Stimulated activated CD8-positive, alpha-beta memory T cell treated with anti-CD3 and anti-CD28 coated beads, Interleukin-12 subunit alpha, Interleukin-12 subunit beta, amount 100 ng/mL, for 24 hours (primary cell): Measurements from ENCODE around the gene C12orf57.
"Not testable (repeated sequence)": the region's sequence is repeated elsewhere in the genome, so short reads cannot be mapped to it uniquely, and the experiment has no call there.

ENCODE experiments used
- DNase-seq: peaks from one replicate; pipeline ENCODE4 v3.0.0-alpha.2; 2020; ENCODE audit errors: extremely low read depth

The C12orf57 gene, protein sequence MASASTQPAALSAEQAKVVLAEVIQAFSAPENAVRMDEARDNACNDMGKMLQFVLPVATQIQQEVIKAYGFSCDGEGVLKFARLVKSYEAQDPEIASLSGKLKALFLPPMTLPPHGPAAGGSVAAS

DNA sequence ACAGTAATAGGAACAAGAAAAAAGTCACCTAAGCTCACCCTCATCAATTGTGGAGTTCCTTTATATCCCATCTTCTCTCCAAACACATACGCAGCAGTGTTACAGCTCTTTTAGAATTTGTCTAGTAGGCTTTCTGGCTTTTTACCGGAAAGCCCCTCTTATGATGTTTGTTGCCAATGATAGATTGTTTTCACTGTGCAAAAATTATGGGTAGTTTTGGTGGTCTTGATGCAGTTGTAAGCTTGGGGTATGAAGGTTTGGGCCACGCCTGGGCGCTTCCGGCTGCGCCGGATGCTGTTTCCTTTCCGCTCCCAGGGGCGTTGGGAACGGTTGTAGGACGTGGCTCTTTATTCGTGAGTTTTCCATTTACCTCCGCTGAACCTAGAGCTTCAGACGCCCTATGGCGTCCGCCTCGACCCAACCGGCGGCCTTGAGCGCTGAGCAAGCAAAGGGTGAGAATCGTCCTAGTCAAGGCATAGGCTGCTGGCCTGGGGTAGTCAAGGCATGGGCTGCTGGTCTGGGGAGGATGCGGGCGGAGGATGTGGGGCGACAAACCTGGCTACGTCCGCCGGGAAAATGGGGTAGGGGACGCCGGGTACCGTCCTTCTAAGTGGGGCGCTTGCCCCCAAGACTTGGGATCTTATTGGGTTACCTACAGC, at the start of gene C12orf57, which contains the start of gene RNU7-1:
Gene C12orf57, plus strand, starts transcription at position 301 of the 659 bp plus-strand sequence. Its CDS starts 100 bp downstream, at position 401.
Gene RNU7-1, plus strand, starts transcription at position 95 of the 659 bp plus-strand sequence.
- DNase-seq, result no peak

DNA sequence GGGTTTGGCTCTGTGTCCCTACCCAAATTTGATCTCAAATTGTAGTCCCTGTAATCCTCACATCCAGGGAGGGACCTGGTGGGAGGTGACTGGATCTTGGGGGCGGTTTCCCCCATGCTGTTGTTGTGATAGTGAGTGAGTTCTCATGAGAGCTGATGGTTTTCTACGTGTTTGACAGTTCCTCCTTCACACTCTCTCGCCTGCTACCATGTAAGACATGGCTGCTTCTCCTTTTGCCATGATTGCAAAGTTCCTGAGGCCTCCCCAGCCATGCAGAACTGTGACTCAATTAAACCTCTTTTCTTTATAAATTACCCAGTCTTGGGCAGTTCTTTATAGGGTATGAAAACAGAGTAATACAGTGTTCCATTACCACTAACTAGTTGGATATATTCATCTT, 49.5 kb upstream of the C12orf57 start:
- DNase-seq, result no peak

DNA sequence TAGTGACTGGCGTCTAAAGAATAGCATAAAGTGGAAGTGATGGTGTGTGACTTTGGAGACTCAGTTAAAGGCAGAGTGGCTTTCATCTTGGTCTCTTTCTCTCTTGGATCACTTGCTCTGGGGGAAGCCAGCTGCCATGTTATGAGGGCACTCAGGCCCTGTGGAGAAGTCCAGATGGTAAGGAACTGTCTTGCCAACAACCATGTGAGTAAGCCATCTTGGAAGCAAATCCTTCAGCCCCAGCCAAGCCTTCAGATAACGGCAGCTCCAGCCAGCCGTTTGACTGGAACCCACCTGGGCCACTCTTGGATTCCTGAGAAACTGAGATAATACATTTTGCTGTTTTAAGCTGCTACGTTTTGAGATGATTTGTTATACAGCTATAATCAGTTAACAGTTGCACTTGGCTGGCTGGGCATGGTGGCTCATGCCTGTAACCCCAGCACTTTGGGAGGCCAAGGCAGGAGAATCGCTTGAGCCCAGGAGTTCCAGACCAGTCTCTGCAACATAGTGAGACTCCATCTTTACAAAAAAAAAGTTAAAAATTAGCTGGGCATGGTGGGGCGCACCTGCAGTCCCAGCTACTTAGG, 46.9 kb upstream of the C12orf57 start:
- DNase-seq, result no peak

DNA sequence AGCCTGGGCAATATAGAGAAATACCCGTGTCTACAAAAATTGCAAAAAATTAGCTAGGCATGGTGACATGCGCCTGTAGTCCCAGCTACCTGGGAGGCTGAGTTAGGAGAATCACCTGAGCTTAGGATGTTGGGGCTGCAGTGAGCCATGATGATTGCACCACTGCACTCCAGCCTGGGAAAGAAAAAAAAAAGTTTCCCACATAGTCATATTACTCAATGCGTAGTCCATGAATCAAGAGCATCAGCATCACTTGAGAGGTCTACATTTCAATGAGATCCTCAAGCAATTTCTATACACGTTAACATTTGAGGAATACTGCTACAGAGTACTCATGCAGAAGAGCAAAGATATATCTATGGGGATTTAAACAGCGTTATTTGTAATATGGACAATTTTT, 44.4 kb upstream of the C12orf57 start:
- DNase-seq, result no peak

DNA sequence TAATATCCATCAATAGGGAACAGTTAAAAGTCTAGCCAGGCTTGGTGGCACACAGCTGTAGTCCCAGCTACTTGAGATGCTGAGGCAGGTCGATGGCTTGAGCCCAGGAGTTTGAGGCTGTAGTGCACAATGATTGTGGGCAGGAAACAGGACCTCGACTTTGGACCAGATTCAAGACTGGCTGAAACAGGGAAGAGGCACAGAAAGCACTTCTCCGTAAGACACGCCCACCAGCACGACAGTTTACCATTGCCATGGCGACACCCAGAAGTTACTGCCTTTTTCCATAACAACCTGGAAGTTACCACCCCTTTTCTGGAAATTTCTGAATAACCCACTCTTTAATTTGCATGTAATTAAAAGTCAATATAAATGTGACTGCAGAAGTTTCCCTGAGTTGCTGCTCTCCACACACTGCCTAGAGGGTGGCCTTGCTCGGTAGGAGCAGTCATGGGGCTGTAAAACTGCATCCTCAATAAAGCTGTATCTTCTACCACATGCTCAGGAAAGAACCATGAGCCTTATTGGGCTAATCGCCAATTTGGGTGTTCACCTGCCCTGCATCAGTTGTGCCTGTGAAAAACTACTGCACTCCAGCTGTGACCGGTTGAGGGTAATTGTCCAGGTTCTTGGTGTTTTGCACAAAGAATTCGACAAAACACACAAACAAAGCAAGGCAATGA, 43.8 kb upstream of the C12orf57 start:
- no peak for DNase-seq

DNA sequence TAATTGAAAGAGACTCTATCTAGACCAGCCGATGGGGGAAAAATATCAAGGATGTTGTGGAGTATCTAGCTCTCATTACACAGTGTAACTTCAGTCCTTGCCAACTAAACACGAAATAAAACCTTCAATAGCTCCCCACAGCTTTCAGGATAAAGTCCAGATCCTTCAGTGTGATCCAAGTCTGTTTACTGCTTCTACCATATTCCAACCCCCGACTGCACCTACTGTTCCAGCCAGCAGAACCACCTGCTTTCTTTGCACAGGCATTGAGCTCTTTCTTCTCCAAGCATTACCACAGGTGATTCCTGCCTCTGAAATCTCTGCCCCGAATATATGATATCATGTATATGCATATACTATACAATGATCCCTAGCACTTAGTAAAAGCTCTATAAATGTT, 41.4 kb upstream of the C12orf57 start:
- no peak for DNase-seq

DNA sequence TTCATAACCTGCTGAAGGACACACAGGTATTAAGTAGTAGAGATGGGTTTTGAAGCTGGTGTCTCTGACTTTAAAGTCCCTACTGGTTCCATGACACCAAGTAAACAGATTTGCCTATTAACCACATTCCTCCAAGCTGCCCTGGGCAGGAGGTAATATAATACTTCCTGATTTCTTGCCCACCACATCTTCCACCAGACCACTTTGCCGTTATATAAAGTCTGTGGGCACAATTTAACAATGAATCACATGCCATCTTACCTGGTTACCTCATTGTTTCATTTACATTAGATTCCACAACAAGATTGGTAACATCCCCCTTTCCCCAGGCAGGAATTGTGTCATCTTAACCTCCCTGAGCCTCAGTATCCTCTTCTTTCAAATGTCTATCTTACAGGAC, 40.1 kb upstream of the C12orf57 start:
- no peak for DNase-seq

DNA sequence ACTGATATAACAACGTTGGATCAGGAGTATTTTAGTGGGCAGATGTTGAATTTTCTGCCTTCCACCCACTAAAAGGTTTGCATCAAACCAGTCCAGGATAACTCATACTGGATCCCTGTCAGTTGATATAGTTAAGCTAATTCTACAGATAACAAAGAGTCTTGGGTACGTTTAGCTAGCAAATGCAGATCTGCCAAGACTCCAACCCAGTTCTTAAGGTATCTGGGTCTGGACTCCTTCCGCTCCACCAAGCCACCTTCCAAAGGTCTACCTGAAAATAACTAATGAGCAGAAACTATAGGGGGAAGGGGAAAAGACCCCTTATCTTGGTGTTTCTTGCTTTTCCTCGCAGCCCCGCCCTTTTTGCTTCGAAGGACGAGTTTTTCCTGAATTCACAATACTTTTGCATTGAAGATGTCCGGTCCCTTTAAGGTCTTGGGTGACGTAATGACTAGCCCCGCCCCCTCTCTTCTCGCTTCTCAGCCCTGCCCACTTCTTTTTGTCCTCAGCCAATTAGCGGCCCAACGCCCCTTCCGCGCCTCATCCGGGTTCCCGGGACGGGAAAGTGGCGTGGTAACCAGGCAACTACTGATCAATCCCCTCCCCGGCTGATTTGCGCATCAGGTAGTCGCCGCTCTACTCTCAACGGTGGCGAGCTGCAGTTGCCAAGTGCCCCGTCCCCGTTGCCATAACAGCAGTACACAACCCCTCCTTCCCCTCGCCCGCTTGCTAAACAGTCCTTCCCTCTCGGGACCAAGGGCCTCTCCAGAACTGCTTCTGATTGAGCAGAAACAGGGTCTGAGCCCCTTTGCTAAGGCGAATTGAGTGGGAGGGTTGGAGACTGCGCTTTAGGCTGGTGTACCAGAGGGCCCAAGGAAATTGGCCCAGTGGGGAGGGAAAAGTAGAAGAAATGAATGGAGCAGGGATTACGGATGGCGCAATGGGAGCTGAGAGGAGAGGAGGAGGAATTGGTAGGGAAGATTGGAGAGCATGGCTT, 39.2 kb upstream of the C12orf57 start, which contains the start of gene LRRC23:
Gene LRRC23, plus strand, starts transcription at position 543 of the 997 bp plus-strand sequence. CDS start 812 bp downstream, outside the sequence.
- DNase-seq, result peak; percentile 94

DNA sequence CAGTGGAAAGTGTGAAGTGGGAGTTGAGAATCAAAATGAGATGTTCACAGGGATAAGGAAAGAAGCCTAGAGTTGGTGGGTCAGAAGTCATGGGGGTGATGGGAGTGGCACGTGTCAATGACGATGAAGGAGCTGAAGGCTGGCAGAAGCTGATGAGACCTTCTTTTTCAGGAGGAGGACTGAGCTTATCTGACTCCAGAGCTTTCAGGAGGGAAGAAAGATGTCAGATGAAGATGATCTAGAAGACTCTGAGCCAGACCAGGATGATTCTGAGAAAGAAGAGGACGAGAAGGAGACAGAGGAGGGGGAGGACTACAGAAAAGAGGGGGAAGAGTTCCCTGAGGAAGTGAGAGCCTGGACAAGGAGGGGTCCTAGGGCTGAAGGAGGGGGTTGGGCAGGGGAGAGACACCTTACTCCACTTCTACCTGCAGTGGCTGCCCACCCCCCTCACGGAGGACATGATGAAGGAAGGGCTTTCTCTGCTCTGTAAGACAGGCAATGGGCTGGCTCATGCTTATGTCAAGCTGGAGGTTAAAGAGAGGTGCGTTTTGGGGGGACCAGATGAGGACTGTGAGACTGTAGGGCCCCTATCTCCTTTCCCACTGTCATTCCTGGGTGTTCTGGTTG, 38.3 kb upstream of the C12orf57 start:
- DNase-seq, result no peak

DNA sequence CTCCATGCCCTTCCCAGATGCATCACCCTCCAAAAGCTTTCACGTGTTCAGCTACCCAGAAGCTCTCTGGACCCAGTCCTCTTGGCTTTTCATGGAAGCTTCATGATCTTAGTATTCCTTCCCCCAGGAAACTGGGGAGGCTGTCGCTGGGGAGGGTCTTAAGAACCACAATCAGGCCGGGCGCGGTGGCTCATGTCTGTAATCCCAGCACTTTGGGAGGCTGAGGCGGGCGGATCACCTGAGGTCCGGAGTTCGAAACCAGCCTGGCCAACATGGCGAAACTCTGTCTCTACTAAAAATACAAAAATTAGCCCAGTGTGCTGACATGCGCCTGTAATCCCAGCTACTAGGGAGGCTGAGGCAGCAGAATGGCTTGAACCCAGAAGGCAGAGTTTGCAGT, 35.7 kb upstream of the C12orf57 start:
- DNase-seq, result not testable (repeated sequence)

DNA sequence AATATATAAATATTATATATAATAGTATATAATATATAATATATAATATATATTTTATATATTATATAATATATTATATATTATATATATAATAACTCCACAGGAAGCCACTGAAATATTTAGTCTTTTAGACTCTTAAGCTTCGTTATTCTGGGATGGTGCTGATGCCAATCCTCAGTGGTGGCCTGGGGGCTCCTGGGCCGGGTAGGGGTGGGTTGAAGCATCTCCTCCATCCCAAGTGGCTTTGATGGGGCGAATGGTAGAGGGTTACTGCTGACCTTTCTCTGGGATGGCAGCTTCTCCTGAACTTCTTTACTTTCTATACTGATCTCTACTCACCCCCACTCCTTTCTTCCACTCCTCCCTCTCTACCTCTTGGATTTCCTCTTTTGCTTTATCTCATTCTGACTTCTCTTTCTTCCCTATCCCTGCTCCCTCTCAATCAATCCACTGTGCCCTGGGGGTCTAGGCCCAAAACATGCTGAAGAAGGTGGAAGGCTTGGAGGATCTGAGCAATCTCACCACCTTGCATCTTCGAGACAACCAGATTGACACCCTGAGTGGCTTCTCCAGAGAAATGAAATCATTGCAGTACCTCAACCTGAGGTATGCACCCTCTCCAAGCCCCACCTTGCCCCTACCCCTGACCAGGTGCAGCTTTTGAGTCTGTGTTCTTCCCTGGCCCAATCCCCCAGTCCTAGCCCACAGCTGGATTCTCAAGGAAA, 34.2 kb upstream of the C12orf57 start:
- DNase-seq, result no peak

DNA sequence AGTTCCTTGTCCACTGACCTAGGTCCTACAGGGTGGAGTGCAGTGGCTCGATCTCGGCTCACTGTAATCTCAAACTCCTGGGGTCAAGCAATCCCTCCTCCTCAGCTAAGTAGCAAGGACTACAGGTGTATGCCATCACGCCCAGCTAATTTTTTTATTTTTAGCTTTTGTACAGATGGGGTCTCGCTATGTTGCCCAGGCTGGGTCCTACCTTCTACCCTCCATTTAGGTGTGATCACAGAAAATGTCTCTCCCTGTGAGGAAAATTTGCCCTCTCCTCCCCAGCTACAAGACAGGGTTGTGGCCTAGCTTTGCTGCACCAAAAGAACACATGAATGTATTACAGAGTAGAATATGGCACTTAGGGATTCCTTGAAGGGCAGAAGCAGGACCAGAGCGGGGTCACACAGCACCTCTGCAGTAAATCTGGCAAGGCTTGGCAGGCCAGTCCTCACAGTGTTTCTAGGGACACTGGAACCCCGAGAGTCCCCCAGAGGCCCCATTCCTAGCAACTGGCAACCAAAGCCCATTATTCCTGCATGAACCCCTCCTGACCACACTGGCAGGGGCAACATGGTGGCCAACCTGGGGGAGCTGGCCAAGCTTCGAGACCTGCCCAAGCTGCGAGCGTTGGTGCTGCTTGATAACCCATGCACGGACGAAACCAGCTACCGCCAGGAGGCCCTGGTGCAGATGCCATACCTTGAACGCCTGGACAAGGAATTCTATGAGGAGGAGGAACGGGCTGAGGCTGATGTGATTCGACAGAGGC, 31.5 kb upstream of the C12orf57 start:
- no peak for DNase-seq

DNA sequence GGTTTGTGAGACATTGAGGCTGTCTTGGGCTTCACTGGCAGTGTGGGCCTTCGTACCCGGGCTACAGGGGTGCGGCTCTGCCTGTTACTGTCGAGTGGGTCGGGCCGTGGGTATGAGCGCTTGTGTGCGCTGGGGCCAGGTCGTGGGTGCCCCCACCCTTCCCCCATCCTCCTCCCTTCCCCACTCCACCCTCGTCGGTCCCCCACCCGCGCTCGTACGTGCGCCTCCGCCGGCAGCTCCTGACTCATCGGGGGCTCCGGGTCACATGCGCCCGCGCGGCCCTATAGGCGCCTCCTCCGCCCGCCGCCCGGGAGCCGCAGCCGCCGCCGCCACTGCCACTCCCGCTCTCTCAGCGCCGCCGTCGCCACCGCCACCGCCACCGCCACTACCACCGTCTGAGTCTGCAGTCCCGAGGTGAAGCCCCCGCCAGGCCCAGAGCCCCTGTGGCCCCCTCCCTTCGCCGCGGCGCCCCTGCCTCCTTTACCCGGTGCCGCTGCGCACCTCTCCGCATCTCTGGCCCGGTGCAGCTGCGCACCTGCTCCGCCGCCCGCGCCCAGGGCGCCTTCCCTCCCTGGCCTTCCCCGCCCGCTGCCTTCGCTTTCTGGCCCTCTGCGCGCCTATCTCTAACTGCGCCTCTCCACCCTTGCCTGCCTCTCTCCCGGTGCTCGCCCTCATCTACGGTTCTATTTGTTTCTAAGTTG, 29.4 kb upstream of the C12orf57 start, which contains the start of gene ENO2:
Gene ENO2, plus strand, starts transcription at position 335 of the 701 bp plus-strand sequence. CDS start 1,253 bp downstream, outside the sequence.
- DNase-seq, result peak; percentile 52

DNA sequence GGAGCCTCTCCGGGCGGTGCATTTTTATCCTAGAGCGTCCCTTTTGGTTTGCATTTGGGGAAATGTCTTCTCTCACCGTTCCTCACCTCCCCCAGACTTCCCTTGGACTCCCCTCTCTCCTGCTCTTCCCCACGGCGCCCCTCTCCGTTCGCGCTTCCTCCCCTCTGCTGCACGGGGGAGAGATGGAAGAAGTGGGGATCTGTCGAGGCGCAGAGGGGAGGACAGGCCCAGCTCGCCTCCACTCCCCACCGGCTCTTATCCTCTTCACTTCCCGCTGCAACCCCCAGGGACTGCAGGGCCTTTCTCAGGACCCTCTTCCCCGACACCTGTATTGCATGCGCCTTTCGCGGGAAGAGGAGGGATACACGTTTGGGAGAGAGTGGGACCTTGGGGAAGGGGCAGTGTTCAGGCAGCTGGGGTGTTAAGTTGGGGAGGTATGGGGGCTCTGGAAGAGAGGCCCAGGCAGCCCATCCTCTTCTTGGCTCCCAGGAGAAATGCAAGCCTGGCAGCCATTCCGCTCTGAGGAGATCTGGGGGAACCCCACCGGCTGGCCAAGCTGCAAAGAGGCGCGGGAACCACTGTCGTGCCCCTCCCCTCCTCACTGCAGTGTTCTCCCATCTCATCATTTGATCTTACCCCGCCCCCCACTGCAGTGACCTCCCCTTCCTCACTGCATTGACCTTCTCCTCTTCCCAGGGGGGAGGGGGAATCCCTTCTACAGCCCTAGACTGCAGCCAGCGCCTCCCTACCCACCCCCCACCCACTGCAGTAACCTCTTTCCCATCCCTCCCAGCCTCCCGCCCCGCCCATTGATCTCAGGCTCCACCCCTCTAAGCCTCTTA, 28.7 kb upstream of the C12orf57 start:
- no peak for DNase-seq

DNA sequence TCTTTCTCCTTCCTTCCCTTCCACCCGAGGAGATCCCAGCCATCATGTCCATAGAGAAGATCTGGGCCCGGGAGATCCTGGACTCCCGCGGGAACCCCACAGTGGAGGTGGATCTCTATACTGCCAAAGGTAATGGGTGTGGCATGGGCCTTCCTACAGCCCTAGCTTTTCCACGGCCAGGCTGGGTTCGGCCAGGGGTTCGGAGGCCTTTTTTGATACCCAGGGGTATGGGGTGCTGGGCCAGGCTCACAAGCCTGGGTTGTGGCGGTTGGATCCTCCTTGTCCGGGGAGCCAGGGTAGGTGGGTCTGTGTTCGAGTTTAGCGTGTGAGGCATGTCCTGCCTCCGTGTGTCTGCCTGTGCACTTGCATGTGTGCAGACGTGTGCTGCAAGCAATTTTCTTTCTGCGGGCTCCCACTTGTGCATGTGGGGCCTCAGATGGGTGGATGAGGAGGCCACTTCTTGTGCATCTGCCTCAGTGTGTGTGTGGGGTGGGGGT, 28.0 kb upstream of the C12orf57 start:
- DNase-seq, result no peak

DNA sequence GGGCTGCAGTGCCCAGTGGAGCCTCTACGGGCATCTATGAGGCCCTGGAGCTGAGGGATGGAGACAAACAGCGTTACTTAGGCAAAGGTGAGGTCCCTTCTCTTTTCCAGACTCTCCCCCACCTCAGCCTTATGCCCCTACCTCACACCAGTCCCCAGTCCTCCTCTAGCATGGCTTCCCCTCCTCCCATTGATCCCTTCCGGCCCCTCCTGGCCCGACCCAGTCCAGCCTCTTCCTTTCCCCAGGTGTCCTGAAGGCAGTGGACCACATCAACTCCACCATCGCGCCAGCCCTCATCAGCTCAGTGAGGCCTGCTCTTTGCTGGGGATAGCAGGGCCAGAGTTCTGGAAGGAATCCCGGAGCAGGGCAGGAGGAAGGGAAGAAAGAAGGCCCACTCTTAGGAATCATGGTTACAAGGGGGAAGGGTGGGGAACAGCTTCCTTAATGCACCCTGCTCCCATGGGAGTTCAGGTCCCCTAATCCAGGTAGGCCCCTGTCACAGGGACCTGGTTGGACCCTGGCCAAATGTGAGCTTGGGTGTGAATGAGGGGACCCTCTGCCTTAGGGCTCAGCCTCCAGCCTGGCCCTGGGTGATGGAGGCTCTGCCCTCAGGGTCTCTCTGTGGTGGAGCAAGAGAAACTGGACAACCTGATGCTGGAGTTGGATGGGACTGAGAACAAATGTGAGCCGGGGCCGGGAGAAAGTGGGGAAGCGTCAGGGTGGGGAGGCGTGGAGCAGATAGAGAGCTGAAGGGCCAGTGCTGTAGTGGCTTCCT, 27.2 kb upstream of the C12orf57 start:
- DNase-seq, result no peak
